Kidney capillary endothelial cell (primary cell): ENCODE data around the gene GNL1.
A peak's percentile ranks its signal among the peaks of the same experiment; 100 is the strongest.

ENCODE experiments used
- DNase-seq: peaks from one replicate; pipeline ENCODE4 v3.0.0-alpha.2; 2018; ENCODE audit warnings: low spot score

Gene GNL1, protein sequence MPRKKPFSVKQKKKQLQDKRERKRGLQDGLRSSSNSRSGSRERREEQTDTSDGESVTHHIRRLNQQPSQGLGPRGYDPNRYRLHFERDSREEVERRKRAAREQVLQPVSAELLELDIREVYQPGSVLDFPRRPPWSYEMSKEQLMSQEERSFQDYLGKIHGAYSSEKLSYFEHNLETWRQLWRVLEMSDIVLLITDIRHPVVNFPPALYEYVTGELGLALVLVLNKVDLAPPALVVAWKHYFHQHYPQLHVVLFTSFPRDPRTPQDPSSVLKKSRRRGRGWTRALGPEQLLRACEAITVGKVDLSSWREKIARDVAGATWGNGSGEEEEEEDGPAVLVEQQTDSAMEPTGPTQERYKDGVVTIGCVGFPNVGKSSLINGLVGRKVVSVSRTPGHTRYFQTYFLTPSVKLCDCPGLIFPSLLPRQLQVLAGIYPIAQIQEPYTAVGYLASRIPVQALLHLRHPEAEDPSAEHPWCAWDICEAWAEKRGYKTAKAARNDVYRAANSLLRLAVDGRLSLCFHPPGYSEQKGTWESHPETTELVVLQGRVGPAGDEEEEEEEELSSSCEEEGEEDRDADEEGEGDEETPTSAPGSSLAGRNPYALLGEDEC

DNA sequence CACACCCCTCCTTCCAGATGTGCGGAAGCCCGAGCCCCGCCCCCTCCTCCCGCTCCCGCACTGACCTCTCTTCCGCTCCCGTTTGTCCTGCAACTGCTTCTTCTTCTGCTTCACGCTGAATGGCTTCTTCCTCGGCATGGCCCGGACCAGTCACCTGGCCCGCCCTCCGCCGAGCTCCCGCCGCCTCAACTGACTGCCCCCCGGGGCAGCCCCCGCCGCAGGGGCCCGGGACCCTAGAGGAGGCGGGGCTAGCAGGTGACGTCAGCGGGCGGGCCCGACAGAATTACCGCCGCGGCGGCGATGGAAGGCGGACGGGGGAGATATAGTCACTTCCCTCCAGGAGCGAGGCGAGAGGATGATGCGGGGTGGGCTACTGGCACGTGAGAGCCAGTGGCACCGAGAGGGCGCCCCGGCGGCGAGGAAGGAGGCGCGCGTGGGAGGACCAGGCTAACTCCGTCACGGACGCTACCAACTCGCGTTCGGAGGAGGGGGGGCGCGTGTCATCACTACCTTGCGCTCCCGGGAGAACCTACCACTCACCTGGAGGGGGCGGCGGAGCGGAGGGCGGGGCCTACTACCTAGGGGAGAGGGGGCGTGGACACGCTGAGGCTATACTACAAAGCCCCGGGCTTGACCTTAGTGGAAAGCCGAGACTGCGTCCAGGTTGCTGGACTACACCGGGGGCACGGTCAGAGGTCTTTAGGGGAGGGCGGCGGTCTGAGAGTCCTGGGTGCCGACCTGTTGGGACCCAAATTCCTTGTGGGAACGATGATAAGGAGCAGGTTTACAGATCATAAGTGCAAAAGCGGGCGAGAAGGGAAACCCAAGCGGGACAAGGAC is at the start of gene GNL1:
GNL1 (minus strand) TSS at position 424 of the 840 bp plus-strand sequence; CDS start at position 138, 286 bp downstream.
- peak; percentile 79 for DNase-seq

DNA sequence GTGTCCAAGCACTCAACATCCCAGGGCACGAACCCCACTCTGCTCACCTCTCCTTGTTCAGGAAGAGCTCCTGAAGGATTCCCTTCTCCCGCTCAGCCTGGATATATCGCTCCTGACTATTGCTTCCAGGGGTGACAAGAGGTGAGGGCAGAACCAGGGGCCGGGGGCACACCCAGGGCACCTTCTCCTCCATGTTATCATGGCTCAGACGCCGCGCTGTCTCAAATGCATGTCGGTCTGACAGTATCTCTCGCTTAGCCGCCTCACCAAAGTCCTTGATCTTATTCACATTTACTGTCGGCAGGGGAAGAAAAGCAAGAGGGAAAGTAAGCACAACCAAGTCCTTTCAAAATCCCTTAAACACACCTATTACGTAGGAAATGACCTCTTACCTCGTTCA is 47.7 kb upstream of the GNL1 start:
- no peak for DNase-seq

DNA sequence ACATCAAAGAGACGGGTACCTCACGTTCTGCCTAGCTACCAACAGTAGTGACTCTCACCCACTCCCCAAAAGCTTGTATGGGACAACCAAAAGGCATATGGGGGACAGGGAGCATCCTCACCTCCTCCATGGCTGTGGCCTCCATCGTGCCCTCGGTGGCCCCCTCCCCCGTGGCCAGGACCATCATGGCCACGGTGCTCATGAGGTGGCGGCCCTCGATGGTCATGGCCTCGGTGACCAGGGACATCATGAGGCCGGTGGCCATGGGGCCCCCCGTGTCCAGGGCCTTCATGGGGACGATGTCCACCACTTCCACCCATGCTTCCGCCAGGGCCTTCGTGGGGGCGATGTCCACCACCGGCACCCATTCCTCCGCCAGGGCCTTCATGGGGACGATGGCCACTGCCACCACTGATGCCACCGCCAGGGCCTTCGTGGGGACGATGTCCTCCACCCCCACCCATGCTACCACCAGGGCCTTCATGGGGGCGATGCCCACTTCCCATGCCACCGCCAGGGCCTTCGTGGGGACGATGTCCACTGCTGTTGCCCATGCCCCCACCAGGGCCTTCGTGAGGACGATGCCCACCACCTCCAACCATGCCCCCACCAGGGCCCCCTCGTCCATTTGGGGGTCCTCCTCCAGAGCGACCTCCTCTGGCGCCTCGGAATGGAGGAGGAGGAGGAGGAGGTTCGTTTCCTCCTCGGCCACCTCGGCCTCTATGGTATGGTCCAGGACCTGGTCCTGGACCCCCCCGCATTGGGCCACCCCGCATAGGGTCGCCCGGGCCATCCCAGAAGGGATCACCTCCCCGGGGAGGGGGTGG is 45.7 kb upstream of the GNL1 start:
- DNase-seq, result no peak

DNA sequence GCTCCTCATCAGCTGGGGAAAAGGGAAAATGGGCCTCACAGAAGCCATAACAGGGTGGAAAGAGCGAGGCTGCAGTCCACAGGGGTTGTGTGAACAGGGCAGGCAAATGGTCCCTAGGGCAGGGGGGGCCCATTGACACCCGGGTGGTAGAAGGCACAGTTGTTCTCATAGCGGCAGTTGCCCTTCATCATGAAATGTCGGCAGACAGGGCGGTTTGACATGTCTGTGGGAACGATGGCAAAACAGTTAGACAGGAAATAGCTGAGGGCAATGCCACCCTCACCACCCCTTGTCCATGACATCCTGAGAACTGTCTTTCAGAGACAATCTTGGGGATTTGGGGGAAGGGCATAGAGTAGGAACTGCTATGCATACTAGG is 45.1 kb upstream of the GNL1 start:
- no peak for DNase-seq

DNA sequence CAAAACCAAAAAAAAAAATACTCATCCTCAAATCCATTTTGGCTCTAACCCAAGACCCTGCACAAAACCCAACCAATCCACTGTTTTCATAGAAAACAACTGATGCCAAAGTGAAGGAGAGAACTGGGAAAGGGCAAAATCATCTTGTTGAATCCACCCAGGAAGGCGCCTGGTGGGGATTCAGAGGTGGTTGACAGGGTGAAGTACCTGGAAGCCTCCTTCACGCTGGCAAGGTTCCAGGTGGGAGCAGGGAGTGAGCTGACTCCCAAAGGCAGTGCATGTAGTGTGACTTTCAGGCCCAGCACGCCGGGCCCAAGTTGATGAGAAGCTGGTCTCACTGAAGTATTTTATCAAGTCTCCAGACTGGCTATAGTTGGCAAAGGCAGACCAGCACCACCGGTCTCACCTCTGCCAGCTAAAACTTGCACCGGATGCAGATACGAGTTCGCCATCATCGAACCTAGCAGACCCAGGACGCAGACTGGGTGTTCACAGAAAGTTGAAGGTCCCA is 44.2 kb upstream of the GNL1 start:
- no peak for DNase-seq

DNA sequence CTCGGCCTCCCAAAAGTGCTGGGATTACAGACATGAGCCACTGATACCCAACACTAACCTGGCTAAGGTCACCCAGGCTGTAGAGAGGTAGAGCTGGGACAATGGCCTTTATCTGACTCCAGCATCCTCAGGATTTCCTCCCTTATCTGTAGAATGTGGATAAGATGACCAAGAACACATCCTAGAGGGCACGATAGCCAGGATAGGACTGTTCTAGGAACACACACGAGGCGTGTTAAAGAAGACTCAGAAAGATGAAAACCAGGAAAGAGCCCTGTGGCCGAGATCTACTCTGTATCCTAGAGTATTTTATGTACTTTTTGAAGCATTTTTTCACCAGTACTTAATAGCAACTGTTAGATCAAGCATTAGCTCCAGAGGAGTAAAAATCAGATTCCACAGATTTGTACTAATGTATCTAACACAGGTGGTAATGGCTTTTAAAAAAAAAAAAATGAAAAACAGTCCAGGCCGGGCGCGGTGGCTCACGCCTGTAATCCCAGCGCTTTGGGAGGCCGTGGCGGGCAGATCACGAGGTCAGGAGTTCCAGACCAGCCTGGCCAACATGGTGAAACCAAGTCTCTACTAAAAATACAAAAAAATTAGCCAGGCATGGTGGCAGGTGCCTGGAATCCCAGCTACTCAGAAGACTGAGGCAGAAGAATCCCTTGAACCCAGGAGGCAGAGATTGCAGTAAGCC is 43.5 kb upstream of the GNL1 start:
- no peak for DNase-seq

DNA sequence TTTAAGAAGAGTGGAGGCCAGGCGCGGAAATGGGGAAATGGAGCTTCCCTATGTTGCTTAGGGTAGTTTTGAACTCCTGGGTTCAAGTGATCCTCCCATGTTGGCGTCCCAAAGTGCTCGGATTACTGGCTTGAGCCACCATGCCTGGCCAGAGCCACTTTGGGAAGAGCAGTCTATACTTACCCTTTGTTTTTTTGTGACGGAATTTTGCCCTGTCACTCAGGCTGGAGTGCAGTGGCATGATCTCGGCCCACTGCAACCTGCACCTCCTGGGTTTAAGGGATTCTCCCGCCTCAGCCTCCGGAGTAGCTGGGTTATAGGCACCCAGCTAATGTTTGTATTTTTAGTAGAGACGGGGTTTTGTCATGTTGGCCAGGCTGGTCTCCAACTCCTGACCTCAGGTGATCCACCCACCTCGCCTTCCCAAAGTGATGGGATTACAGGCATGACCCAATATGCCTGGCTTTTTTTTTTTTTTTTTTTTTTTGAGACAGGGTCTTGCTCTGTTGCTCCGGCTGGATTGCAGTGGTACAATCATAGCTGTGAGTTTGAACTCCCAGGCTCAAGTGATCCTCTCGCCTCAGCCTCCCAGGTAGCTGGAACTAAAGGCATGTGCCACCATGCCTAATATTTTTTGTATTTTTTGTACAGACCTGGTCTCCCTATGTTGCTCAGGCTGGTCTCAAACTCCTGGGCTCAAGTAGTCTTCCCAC is 42.8 kb upstream of the GNL1 start:
- DNase-seq, result no peak

DNA sequence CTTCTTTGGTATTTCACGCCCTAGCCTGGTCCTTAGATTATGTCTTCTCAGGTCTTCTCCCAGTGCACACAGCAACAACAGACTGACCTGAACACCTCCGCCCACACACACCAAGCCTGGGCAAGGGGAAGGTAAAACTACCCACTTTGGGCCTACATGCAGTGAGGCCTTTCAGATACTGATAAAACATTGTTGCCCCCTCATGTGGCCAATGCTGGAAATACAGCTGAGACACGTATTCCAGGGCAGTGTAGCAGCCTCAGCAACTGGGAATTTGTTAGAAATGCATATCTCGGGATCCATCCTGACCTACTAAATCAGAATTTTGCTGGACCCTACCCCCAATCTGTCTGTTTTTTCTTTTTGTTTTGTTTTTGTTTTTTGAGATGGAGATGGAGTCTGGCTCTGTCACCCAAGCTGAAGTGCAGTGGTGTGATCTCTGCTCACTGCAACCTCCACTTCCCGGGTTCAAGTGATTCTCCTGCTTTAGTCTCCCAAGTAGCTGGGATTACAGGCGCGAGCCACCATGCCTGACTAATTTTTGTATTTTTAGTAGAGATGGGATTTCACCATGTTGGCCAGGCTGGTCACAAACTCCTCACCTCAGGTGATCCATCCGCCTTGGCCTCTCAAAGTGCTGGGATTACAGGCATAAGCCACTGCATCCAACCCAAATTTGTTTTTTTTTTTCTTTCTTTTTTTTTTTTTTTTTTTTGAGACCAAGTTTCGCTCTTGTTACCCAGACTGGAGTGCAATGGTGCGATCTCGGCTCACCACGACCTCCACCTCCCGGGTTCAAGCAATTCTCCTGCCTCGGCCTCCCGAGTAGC is 41.2 kb upstream of the GNL1 start:
- DNase-seq, result peak; percentile 66

DNA sequence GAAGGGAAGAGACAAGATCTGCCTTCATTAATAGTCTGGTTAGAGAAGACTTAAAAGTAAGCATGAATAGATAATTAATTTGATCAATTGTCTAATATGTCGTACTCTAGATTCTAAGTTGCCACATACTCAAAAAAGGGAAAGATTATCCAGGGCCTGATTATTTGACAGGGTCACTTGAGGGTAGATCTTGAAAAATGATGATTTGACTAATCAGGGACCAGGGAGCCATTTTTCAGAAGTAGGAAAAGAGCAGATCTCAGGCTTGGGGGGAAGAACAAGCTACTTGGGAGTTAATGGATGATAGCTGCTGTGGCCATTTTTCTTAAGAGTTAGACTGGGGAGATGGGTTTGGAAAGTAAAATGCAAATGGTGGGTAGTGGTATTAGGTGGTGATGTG is 36.0 kb upstream of the GNL1 start:
- no peak for DNase-seq

DNA sequence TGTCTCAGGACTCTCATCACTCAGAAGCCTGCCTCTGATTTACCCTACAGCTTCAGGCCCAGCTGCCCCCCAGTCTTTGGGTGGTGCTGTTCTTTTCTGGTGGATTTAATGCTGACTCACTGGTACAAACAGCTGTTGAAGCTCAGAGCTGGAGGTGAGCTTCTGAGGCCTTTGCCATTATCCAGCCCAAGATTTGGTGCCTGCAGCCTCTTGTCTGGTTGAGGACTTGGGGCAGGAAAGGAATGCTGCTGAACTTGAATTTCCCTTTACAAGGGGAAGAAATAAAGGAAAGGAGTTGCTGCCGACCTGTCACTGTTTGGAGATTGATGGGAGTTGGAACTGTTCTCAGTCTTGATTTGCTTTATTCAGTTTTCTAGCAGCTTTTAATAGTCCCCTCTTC is 34.7 kb upstream of the GNL1 start:
- no peak for DNase-seq

DNA sequence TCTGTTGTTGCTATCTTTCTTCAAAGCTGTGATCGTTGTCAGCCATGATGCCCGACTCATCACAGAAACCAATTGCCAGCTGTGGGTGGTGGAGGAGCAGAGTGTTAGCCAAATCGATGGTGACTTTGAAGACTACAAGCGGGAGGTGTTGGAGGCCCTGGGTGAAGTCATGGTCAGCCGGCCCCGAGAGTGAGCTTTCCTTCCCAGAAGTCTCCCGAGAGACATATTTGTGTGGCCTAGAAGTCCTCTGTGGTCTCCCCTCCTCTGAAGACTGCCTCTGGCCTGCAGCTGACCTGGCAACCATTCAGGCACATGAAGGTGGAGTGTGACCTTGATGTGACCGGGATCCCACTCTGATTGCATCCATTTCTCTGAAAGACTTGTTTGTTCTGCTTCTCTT is 34.2 kb upstream of the GNL1 start:
- no peak for DNase-seq

DNA sequence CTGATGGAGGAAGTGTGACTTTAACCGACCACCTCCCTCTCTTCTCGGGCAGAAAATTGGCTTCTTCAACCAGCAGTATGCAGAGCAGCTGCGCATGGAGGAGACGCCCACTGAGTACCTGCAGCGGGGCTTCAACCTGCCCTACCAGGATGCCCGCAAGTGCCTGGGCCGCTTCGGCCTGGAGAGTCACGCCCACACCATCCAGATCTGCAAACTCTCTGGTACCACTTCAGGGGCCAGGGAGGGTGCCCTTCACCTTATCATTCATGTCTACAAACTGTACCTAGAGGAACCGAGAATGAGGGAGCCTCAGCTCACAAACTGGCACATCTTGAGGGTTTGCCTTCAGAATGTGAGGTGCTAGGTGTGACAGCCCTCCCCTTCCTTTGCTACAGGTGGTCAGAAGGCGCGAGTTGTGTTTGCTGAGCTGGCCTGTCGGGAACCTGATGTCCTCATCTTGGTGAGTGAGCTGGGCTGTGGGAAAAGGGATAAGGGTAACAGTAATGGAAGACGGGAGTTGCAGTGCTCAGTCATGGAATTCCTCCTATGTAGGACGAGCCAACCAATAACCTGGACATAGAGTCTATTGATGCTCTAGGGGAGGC is 33.6 kb upstream of the GNL1 start:
- no peak for DNase-seq

DNA sequence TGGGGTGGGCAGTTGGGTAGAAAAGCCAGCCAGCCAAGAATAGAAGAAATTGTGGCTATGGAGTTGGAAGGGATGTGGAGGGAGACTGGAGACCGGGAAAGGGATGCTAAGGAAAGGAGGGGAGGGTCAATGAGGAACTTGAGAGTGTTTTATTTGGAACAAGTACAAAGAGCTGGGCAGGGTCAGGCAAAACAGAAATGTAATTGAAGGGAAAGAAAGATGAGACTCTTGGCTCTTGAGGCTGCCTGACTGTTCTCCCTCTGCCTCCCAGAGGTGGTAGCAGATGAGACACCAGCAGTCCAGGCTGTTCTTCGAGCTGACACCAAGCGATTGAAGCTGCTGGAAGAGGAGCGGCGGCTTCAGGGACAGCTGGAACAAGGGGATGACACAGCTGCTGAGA is 27.6 kb upstream of the GNL1 start:
- DNase-seq, result no peak

DNA sequence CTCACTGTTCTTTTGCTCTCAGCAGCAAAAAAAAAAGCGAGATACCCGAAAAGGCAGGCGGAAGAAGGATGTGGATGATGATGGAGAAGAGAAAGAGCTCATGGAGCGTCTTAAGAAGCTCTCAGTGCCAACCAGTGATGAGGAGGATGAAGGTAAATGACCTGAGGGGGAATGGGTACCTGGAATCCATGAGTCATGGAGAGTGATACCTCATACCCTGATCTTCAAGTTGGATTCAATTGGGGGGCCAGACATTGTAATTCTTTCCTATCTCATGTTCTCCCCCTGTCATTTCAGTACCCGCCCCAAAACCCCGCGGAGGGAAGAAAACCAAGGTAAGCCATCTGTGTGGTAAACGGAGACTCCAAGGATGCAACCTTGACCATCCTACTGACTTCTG is 21.8 kb upstream of the GNL1 start:
- no peak for DNase-seq

DNA sequence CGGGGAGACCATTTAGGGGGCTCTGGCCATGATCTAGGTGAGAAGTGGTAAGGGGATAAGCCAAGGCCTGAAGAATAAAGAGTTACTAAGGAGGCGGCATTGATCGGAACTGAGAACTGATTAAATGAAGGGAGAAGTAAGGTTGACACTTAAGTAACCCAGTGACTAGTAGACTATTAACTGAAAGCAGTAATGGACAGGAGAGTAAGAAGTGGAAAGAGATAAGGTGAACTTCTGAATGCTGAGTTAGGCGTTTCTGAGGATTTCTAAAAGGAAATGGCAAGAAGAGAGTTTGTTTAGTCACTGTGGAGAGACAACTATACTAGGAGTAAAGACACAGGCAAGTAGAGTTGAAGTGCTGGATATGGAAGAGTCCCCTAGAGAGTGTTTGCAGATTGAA is 16.8 kb upstream of the GNL1 start:
- no peak for DNase-seq

DNA sequence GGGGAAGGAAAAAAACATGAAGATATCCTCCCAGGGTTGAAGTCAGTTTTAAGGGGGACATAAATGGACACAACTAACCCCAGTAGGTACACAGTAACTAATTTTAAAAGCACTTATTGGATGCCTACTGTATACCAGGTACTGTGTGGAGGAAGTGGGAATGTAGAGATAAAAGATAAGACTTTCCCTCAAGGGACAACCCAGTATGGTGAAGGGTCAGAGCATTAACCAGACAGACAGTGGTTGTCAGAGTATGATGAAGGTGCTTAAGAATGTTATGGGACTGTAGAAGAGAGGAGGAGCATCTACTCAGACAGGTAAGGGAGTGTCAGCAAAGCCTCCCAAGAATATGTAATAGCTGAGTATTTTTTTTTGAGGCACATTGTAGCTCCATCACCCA is 15.9 kb upstream of the GNL1 start:
- no peak for DNase-seq

DNA sequence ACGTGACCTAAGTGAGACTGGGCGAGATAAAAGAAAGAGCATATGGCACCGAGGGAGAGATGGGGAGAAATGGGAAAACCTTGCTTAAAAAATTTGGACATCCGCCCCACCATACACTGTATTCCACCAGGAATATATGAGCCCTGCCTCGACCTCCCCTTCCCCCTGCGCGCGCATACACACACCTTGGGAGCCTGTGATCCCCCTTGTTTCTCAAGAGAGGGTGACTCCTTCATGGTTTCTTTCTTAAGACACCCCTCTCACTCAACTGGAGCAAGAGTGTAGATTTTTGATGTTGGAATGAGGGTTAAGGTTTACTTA is 15.4 kb upstream of the GNL1 start:
- DNase-seq, result no peak

DNA sequence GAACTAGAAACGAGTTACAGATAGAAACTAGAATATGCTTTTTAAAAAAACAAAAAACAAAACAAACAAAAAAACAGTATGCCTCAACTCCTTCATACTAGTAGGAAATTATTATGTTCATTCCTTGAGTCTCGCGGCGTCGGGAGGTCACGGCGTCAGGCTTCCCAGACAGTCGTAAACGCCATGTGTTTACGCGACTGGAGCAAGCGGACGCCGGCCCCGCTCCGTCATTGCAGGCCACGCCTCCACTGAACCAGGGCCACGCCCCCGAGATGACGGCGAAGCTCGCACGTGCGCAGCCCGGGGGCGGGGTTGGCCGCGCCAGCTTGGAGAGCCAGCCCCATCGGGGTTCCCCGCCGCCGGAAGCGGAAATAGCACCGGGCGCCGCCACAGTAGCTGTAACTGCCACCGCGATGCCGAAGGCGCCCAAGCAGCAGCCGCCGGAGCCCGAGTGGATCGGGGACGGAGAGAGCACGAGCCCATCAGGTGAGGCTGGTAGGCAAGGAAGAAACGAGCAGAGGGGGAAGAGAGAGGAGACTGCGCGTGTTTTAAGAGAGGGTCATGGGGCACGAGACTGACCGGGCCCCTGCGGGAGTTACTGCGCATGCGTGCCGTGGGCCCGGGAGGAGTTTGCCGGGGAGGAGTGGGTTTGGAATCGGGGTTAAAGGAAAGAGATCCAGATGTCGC is 14.9 kb upstream of the GNL1 start, which contains the start of gene ABCF1:
ABCF1 (plus strand) TSS at position 368 of the 687 bp plus-strand sequence; CDS start at position 414, 46 bp downstream.
- DNase-seq, result peak; percentile 96

DNA sequence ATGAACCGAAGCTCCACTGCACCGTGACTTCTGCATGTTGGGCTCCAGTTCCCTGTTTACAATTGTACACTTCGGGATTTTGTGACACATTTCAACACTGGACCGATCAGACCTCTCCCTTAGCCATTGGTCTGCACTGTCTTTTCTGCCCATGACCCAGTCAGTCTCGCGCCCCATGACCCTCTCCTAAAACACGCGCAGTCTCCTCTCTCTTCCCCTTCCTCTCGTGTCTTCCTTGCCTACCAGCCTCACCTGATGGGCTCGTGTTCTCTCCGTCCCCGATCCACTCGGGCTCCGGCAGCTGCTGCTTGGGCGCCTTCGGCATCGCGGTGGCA is 14.4 kb upstream of the GNL1 start:
- DNase-seq, result no peak
